GM12875 (cell line): Measurements from ENCODE around the gene MYO7B.

ENCODE experiments used
- H3K4me3 ChIP-seq: one replicate; pipeline ENCODE4 v1.5.1; 2011; ENCODE audit warnings: low read depth, low read length, control low read depth
- TF ChIP-seq, protein P1 (sequence below): IDR thresholded peaks from 2 replicates; pipeline ENCODE4 v1.5.1; 2011; ENCODE audit warnings: low read depth, mild to moderate bottlenecking, control low read depth, inconsistent platforms, low read length, moderate library complexity, borderline replicate concordance; ENCODE audit not compliant: insufficient read depth

The MYO7B gene

DNA sequence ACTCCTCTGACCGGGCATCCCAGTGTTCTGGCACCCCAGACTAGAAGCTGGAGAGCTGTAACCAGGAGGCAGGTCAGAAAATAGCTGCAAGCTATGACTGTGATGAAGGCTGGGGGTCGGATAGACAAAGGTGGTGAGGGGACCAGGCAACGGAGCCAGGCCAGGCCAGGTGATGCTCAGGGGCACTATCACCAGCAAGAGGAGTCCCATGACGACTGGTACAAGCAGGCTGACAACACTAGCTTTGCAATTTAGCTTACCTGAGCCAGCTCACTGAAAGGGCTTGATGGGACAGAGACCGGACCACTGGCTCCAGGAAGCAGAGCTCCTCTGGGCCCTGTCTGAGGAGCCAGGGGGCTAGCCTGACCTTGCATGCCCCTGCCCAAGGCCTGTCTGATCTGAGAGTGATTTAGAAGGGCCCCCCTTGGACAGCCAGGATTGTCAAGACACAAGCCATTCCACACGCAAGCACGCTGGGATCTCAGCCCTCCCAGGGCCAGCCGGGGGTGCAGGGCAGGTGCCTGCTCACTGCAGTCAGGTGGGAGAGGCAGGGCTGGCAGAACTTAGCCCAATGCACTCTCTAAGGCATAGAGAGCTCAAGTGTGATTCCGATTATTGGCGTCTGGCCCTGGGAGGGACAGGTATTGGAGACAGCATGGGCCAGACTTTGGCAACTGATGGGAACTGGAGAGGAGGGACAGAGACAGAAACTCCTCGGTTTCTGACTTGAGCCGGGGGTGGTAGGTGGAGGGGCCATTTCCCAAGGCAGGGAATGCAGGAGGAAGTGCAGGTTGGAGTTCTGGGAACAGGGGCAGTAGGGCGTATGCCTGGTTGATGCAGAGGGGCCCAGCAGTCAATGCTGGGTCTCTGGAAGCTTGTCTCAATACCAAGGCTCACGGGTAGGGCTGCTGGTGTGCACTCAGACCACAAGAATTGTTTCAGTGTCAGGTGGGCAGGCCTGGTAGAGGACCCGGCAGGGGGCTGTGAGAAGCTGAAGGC, 47.7 kb downstream of the MYO7B start:
- no peak overlapping the region for H3K4me3 ChIP-seq
- TF ChIP-seq, protein P1, sequence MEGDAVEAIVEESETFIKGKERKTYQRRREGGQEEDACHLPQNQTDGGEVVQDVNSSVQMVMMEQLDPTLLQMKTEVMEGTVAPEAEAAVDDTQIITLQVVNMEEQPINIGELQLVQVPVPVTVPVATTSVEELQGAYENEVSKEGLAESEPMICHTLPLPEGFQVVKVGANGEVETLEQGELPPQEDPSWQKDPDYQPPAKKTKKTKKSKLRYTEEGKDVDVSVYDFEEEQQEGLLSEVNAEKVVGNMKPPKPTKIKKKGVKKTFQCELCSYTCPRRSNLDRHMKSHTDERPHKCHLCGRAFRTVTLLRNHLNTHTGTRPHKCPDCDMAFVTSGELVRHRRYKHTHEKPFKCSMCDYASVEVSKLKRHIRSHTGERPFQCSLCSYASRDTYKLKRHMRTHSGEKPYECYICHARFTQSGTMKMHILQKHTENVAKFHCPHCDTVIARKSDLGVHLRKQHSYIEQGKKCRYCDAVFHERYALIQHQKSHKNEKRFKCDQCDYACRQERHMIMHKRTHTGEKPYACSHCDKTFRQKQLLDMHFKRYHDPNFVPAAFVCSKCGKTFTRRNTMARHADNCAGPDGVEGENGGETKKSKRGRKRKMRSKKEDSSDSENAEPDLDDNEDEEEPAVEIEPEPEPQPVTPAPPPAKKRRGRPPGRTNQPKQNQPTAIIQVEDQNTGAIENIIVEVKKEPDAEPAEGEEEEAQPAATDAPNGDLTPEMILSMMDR = no peak

DNA sequence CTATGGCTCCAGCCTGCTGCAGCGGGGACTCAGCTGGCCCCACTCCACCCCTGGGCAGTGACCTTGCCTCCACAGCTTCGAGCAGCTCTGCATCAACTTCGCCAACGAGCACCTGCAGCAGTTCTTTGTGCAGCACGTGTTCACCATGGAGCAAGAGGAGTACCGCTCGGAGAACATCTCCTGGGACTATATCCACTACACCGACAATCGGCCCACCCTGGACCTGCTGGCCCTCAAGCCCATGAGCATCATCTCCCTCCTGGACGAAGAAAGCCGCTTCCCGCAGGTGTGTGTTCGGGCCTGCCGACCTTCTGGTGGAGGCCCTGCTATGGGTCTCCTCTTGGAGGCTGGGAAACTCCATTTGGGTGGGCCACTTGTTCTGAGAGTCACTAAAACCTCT, 48.6 kb downstream of the MYO7B start:
- no peak overlapping the region for H3K4me3 ChIP-seq
- TF ChIP-seq, protein P1 = no peak

DNA sequence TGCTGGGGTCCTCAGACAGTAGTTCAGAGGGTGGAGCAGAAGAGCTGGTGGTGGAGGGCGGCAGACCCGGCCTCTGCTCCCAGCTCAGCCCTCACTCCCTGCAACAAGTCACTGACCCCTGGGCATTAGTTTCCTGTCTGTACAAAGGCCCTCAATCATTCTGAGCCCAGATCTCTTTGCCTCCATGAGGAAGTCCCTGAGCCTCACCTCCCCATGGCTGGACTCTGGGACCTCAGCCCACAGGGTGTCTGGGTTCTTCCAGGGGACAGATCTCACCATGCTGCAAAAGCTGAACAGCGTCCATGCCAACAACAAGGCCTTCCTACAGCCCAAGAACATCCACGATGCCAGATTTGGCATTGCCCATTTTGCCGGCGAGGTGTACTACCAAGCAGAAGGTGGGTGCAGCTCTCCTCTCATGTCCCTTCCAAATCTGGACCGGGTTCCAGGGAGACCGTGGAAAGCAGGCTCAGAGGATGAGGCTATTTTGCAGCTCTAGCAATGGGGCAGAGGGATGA, 49.1 kb downstream of the MYO7B start:
- TF ChIP-seq, protein P1 = no peak
- no peak overlapping the region for H3K4me3 ChIP-seq

DNA sequence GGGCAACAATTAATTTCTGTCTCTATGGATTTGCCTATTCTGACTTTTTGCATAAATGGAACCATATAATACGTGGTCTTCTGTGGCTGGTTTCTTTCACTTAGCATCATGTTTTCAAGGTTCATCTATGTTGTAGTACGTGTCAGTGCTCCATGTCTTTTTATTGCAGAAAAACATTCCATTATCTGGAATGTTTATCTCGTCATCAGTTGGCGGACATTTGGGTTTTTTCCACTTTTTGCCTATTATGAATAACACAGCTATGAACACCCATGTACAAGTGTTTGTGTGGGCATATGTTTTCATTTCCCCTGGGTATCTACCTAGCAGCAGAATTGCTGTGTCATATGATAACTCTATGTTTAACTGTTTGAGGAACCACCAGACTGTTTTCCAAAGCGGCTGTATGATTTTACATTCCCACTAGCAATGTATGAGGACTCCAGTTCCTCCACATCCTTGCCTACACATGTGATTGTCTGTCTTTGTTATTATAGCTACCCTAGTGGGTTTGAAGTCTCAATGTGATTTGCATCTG, 49.9 kb downstream of the MYO7B start:
- no peak overlapping the region for H3K4me3 ChIP-seq
- TF ChIP-seq, protein P1 = no peak

DNA sequence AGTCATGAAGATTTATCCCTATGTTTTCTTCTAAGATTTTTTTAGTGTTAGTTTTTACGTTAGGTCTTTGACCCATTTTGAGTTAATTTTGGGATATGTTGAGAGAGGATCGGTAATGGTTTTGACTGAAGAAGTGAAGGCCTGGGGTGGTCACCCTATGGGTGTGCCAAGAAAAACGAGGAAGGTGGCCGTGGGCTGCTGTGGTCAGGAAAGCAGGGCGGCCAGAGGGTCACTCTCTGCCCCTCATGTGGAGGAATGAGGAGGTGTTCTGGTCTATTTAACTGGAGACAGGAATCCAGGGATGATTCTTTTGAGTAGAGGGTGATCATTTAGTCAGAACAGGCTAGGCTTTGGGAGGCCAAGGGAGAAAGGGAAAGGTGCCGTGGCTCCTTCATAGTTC, 50.7 kb downstream of the MYO7B start:
- TF ChIP-seq, protein P1 = no peak

DNA sequence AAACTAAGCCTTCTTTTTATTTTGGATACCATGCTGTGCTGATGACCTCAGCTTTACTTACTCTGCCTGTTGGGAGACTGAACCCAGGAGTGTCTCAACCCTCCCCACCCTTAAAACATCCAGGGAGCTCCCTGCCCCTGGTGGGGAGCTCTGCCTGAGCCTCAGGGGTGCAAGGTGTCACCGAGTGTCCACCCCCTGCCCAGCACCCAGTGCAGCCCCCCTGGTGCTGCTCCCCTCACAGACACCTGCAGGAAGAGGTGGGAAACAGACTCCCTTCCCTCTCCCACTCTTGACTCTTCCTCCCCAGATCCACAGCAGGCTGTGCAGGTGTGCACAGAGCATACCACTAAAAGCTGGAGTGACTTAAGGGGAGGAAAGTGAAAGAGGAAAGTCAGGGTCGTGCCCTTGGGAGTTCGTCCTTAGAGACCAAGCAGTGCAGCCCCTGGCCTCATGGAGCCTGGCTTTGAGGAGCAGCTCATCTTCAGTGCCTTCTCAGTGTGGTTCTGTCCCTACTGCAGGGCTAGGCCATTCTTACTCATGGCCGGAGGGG, 51.3 kb downstream of the MYO7B start:
- TF ChIP-seq, protein P1 = no peak
- no peak overlapping the region for H3K4me3 ChIP-seq

More for the DNA sequence above, 50.7 kb downstream of the MYO7B start:
- H3K4me3 ChIP-seq = no peak overlapping the region

DNA sequence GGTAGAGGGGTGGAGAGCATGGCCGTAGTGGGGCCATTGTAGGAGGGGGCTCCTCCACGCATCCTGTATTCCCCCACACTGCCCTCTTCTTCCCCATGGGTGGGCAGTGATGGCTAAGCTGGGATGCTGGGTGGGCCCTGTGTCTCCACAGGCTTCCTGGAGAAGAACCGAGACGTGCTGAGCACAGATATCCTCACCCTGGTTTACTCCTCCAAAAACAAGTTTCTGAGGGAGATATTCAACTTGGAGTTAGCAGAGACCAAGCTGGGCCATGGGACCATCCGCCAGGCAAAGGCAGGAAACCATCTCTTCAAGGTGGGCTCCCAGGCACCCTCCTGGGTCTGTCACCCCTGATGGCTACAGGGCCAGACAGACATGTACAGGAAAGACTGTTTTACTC, 52.8 kb downstream of the MYO7B start:
- TF ChIP-seq, protein P1 = no peak
- H3K4me3 ChIP-seq = no peak overlapping the region
